Stimulated activated CD4-positive, alpha-beta T cell treated with anti-CD3 and anti-CD28 coated beads, Interleukin-15, amount 100 ng/mL, for 24 hours (primary cell): Measurements from ENCODE around the gene SCFD2.
"Not testable (repeated sequence)": the region's sequence is repeated elsewhere in the genome, so short reads cannot be mapped to it uniquely, and the experiment has no call there.

Source experiments
- DNase-seq: peaks from one replicate; pipeline ENCODE4 v3.0.0-alpha.2; 2020

The SCFD2 gene

DNA sequence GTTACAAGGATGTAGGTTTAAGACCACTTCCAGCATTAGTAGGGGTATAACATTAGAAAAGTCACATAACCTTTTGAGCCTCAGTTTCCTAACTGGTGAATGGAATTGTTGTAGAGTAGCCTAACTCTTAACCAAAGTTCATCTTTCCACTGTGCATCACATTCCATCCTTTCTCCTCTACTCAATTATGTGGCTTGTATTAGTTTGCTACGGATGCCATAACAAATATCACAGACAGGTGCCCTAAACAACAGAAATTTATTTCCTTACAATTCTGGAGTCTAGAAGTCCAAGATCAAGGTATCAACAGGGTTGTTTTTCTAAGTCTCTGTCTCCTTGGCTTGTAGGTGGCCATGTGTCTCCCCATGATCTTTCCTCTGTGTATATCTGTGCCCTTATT lies 271.8 kb downstream of the SCFD2 start:
- DNase-seq = no peak

DNA sequence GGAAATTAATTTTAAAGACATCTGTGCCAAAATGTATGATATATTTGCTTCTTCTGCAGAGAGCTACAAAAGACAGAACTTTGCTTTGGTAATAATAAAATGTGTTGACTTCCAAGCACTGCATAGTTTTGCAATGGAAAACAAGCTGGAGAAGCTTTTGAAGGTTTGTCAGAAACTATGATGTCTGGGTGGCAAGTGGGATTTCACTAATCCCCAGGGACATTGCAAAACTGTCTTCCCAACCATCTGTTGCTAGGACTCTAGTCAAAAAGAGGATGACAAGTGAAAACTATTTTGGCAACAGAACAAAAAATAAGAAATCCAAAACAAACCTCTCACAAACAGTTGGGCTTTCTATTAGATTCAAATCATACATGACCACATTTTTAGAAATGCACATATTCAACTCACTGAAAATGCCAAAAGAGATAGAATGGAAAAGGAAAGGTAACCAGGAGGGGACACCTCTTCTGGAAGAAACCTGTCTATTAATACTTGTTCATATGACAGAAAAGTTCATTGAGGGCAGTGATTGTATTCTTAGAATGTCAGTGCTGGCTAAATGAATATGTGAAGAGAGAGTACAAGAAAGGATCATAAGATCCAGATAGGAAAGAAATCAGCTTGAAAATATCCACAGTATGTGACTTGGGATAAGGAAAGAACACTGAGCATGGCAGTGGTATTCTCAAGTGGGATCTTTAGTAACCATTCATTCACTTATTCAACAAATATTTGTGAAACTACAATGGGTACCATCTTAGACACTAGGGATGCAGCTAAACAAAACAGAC lies 275.7 kb downstream of the SCFD2 start:
- DNase-seq = no peak

DNA sequence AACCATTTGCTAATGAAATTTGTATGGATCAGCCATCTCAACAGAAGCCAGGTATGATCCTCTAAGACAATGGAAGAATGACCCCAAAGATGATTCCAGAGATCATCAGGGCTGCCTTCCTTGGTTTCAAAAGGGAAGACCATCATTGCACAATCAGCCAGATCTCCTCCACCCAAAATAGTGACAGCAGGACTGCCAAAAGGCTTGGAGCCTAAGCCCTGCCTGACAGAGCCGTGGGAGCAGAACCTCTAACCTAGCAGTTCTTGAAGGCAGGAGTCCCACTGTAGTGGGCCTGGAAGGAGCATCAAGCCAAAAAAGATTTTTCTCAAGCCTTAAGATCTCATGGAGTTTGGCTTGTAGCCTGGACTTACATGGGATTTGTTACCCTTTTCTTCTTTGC lies 277.7 kb downstream of the SCFD2 start:
- DNase-seq = no peak

DNA sequence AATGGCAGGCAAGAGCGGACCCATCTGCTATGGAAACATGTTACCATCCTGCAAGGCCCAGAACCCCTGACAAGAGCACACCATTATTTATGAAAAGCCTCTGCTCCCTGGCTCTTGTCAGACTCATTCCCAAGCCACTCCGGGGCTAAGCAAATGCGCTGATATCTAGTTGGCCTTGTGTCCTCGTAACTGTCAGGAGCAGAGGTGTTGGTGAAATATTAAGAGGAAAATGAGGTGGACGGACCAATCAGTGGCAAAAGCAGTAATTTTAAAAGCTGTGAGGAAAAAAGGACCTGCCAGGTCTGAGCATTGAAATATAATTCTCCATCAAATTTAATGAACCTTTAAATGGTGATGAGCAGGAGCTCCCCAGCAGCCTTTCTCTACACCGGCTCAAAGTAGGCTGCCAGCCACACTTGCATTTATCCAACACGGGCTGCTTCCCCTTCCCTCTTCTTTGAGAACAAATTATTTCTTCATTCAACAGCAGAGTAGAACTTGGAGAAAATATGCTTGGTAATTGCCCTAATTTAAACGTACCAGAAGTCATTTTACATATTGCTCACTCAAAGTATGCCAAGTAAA lies 289.4 kb downstream of the SCFD2 start:
- DNase-seq = no peak

DNA sequence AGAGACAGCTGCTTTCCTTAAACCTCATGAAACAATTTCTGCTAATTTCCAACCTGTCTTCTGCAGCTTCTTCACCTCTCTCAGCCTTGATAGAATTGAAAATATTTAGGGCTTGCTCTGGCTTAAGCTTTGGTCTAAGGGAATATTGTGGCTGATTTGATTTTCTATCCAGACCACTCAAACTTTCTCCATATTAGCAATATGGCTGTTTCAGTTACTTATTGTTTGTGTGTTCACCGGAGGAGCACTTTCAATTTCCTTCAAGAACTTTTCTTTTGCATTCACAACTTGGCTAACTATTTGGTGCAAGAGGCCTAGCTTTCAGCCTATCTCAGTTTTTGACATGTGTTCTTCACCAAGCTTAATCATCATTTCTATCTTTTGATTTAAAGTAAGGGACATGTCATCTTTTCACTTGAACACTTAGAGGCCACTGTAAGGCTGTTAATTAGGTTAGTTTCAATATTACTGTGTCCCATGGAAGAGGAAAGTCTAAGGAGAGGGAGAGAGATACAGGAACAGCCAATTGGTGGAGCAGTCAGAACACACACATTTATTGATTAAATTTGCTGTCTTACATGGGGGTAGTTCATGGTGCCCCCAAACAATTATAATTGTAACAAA lies 290.6 kb downstream of the SCFD2 start:
- no peak for DNase-seq

DNA sequence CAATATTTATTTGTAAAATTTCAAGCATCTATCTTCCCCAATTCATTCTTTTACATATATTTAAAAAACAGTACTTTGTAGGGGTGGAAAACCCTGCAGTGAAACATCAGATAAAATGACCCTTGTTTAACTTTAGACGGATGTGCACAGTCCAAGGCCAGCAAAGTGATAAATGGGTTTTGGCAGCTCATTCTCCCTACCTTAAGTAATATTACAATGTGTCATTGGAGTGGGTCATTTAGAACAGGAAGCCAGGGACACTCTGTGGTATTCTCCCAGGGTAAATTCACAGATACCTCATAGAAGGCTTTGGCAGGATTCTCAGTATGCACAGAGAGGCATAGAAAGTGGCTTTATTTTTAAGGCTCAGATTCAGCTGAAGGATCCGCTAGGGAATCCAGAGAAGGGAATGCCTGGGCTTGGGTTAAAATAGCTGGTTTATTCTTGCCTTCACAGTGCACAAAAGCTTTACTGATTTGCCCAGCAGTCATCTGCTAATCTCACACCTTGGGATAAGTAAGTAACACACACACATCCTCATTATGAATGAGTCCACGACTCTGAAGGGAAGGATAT lies 297.0 kb downstream of the SCFD2 start:
- no peak for DNase-seq

DNA sequence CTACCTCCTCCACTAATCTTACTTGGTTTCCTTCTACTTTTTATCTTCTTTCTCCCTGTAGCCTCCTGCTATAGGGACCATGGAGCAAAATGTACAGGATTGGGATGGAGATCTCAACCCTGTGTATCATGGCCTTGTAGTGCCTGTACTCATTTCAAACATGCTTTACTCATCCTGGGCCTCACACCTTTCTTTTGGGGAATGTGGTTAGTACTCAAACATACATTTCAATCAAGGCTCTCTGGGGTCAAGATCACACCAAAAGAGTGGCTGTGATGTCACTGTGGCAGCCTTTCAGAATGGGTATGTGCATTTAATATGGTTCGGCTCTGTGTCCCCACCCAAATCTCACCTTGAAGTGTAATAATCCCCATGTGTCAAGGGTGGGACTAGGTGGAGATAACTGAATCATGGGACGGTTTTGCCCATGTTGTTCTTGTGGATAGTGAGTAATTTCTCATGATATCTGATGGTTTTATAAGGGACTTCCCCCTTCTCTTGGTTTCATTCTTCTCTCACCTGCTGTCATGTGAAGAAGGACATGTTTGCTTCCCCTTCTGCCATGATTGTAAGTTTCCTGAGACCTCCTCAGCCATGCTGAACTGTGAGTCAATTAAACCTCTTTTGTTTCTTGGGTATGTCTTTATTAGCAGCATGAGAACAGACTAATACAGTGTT lies 298.6 kb downstream of the SCFD2 start:
- peak; percentile 3 for DNase-seq

DNA sequence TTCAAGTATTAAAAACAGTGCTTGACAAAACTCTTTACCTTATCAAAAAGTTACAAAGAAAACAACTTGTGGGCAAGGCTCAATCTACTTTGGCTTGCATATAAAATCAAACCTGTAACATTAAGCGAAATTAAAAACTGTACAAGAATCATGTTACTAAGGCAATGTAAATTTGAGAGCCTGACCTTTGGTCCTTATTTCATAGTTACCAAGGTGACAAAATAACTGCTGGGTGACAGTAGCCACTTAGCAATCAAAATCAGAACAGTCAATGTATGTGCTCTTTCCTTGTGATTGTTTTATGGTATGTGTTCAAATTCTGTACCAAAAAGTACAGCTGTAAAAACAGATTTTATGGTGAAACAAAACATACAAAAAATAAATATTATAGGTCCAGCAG lies 299.7 kb downstream of the SCFD2 start:
- DNase-seq = no peak

DNA sequence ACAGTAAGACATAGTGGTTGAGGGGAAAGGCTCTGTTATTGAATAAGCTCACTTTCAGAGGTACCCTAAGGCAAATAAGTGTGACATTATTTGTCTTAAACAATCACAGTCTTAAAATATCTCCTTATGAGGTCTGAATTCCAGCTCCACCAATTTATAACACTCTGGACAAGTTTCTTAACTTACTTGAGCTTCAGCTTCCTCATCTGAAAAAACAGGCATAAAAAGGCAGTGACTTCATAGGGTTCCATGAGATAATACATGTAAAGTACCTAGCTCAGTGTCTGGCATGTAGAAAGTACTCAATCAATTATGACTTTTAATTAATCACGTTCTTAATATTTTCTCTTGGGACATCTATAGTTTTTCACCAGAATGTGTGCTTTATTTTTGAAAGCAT lies 301.3 kb downstream of the SCFD2 start:
- no peak for DNase-seq

DNA sequence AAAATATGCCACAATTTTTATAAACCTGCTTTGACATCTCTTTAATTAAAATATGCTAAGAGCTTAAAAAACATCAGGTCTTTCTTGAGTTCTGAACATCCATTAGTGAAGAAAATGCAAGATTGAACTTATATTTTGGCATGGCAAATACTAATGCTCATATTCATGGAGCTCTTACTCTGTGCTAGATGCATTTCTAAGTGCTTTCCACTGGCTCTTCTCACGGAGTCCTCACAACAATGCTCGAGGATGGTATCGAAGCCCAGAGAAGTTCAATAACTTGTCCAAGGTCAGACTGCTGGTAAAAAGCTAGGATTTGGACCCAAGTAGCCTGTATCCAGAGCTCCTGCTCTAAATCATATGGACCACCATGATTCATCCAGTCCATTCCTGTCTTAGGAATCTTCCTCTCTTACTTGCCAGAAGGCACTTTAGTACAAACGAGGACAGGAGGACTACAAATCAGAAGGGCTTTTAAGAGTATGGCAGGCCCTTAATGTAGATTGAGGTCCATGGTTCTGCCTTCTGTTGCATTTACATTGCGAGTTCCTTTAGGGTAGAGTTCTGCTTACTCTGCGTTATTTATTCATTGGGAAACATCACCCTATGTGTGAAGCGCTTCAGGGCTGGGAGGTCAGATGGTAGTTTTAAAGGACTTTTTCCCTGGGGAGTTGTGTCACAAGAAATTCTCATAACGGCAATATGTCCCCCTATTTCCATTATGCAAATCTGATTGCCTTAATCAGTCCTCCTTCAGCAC lies 304.6 kb downstream of the SCFD2 start:
- no peak for DNase-seq

DNA sequence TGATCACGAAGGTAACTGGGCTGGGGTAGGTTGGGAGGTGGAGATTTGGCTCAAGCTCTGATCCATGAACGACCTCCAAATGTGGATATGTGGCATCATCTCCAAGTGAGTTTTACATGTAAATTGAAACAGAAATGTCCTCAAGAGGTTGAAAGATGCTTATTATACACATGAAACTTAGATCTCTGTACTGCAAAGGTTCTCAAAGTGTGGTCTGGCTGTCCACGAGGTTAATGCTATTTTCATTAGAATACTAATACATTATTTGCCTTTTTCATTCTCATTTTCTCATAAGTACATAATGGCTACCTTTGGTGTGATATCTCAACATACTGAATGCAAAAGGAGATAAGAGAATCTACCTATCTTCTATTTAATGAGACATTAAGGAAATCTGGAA lies 305.6 kb downstream of the SCFD2 start:
- no peak for DNase-seq

DNA sequence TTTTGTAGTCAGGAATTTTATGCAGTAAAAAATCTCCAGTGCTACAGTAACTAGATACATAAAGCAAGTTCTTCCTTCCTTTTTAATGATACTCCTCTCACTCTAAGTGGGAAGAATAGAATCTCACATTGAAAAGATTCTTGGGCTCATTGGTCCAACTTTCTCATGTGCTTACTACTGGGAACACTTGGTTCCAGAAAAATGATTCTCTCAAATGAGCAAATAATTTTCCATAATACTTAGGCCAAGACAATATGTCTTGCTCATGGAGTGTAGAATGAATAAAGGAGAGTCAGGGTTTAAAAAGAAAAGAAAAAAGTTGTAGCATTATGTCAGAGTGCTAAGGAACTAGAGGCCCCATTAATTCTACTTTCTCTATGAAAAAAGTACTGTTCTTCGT lies 306.0 kb downstream of the SCFD2 start:
- DNase-seq = no peak

DNA sequence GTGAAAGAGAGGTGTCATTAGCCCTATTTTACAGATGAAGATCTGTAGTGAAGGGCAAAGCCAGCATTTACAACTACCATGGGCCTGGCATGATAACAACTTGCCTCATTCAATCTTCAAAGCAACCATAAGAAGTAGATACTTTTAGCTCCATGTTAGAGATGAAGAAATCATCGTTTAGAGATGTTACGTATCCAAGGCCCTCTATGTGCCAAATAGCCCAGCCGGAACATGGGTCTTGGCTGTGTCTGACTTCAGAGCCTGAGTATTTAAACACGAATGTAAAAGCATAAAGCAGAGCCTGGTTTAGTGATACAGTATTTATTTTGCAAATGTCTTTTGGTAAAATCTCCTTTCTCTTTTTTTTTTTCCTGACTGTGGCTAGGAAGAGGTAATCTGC lies 306.6 kb downstream of the SCFD2 start:
- no peak for DNase-seq

DNA sequence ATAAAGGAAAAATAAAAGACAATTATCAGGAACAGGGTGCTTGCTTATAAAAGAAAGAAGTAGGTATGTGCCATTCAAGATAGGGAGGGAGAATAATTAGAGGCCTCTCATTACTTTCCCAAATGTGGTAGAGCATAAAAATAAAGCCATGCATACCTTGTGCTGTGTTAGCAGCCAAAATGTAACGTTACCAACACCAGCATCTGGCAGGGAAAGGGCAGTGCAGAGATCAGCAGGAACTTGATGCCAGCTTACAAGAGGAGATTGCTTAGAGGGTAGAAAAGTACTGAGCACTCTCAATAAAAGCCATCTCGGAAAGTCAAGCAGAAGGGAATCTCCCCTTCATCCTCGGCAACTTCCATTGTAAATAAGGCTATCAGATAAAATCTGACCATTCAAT lies 308.2 kb downstream of the SCFD2 start:
- DNase-seq = no peak

DNA sequence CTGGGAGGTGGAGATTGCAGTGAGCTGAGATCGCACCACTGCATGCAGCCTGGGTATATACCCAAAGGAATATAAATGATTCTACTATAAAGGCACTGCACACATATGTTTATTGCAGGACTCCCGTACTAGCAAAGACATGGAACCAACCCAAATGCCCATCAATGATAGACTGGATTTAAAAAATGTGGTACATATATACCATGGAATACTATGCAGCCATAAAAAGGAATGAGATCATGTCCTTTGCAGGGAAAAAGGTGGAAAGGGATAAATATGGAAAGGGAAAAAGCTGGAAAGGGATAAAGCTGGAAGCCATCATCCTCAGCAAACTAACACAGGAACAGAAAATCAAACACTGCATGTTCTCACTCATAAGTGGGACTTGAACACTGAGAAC lies 308.8 kb downstream of the SCFD2 start:
- not testable (repeated sequence) for DNase-seq

DNA sequence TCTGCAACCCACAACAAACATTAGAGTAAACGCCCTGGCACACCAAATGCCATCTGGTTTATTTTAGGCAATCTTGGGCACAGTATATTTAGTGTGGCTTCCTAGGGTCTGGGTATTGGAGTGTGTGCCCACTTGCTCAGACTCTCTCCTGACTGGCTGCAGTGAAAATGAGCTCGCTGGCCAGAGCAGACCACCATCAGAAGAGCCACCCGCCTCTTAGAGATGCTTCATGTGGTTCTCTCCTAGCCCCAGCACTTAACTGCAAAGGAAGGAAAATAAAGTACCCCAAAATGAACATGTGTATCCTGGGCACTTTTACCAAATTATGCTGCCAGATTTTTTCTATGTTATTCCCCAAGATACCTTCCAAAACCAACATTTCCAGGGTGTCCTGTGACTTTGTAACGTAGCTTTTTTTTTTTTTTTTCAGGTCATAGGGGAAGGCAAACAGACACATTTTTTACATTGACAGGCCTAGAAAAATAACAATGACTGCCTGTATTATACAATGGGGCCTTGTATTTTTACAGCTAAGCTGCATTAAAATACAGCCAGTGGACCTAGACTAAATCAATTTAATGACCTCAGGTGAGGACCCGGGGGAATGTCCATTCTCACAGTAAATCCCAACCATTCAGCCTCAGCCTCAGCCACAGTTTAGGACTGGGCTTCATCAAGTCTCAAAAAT lies 310.0 kb downstream of the SCFD2 start:
- no peak for DNase-seq

DNA sequence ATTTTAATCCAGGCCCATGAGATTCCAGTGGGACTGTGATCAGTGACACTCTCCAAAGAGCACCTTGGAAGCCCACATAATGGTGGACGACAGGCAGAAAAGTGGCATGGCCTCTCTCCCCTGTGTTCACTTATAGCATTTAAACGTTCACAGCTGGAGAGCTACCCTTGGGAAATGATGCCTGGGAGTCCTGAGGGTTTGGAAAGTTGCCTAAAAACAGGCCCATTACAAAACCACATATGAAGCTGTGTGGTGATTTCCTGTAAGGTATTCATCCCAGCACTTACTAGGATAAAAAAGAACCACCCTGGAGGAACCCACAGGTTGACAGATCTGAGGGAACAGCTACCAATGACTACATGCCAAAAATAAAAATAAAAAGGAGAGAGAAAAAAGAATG lies 310.6 kb downstream of the SCFD2 start:
- no peak for DNase-seq

DNA sequence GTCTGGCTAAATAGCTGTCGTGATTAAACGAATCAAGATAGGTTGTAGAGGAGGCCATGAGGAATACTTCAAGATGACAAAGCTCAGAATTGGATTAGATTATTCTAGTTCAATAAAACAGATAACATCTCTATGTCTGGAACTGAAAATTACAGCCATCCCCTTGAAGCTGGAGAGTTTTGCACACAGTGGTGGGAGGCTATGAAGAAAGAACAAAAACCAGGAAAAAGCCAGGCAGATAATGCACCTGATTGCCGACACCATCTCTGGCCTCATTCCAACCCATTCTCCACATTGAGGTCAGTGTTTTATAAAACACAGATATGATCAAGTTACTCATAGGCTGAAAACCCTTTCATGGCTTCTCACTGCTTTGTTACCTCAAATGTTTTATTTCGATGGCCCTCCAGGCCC lies 315.5 kb downstream of the SCFD2 start:
- no peak for DNase-seq

DNA sequence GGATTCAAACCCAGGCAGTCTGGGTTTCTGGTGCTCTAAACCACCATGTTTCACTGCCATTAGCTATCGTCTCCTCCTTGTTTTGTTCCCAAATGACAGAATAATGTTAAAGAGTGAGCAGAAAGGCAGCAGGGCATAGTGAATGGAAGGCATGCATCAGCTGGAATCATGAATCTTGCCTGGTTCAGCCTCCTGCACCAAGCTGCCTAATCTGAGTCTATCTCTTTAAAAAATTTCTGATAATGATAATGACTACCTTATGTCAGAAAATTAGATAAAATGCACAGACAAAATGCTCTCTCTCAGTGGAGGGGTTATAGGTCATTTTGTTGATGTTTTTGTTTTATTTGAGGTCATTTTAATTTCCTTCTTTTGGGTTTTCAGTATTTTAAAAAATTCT lies 316.3 kb downstream of the SCFD2 start:
- no peak for DNase-seq

DNA sequence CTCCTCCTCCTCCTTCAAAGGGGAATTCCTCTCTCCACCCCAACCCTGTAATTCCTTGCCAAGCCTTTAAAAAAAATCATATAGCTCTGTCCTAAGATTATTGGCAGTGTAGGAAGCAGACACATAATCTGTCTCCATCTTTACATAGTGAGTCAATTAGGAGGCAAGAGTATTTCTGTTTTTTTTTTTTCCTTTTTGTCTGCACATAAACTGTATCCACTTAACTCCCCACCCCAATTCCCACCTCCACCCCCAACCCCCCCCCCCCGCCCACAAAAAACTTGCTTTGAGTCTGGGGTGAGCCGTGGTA lies 321.3 kb downstream of the SCFD2 start:
- DNase-seq = no peak

DNA sequence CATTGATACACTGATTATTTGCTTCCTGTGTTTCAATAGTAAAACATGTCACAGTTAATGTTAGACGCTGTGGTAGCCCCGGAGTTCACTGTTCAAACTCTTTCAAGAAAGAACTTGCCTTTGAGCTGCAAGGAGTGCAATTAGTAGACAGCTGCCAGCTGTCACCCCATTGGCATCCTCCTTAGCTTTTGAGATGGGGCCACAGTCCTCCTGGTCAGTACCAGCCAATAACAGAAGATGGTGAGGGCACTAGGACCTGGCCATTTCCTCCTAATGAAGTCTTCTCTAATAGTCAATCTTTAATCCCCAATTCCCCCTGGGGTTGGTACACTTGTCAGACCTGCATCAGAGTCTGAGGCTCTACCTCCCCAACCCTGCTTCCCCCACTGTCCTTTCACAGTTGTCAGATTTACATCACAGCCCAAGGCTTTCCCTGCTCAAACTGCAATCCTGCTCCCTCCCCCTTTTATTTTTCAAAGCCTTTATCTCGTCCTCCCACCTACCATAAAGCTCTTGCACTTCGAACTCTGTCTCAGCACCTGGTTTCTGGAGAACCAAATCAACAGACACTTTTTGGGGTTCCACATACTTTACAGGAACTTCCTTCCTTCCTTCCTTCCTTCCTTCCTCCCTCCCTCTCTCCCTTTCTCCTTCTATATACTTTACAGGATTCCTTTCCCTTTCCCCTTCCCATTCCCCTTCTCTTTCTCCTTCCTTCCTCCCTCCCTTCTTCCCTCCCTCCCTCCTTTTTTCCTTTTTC lies 321.8 kb downstream of the SCFD2 start:
- no peak for DNase-seq

DNA sequence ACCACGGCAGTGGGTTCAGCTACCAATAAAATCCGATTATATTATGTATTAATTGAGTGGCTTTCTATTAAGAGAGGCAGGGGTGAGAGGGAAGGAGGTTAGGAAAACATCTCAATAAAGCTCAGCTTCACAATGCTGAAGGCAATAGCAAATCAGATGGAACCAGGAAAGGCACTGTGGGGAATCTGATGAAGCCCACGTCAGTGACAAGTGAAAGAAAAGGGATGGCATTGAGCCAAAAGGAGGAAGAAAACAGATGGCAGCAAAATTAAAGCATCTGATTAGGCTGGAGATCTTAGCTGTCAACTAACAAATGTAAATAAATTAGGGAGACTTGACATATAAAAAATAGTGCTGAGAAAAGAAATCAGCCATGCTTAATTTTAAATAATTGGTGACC lies 322.8 kb downstream of the SCFD2 start:
- no peak for DNase-seq
